Endothelial cell of umbilical vein (primary cell): ENCODE results near the gene PROCA1.

ENCODE experiments used
- CTCF ChIP-seq, 2 donors: IDR thresholded peaks; 1 replicate in 1 of 2; 2 replicates in 1 of 2; pipeline ENCODE4 v1.5.1; 2011; ENCODE audit warnings: low read length in 2 of 2, mild to moderate bottlenecking in 2 of 2, moderate library complexity in 2 of 2, control low read depth in 1 of 2, inconsistent platforms in 1 of 2, low read depth in 1 of 2; ENCODE audit not compliant: insufficient read depth in 1 of 2; ENCODE audit errors: extremely low read depth in 1 of 2
- JUN ChIP-seq: IDR thresholded peaks from 2 replicates; pipeline ENCODE4 v1.6.1; 2011; ENCODE audit warnings: borderline replicate concordance, low read depth; ENCODE audit not compliant: insufficient read length, insufficient read depth

- TF ChIP-seq JUN (no peak), CTCF (IDR thresholded peaks at IDR 0.05; ENCODE audit: extremely low read depth in 1 of 2, insufficient read depth in 1 of 2, low read depth in 1 of 2, low read length in 2 of 2) (no peak)
Measured at GRCh38 chr17:28705074-28705659, 6.5 kb downstream of the PROCA1 start.
